C4-2B (cell line): ENCODE results near the gene LRRN4.

Experiments
- CTCF ChIP-seq: fragments of 450-650 bp; conservative IDR thresholded peaks from 2 replicates; pipeline ENCODE4 v1.5.1; 2017; ENCODE audit warnings: mild to moderate bottlenecking
- ZFX ChIP-seq: fragments of 450-650 bp; IDR thresholded peaks from 2 replicates; pipeline ENCODE4 v1.6.1; 2017

- TF ChIP-seq CTCF (no peak), ZFX (no peak)
Observed at GRCh38 chr20:6051505-6051904, 2.4 kb downstream of the LRRN4 start.
